Activated CD4-positive, CD25-positive, alpha-beta regulatory T cell treated with anti-CD3 and anti-CD28 coated beads, Interleukin-2, amount 50 U/mL, for 72 hours (primary cell): ENCODE measurements around the gene SFR1.

Experiments used
- DNase-seq: peaks from one replicate; pipeline ENCODE4 v3.0.0; 2021

The SFR1 gene

GRCh38 chr10:104121485-104122224, at the start of gene SFR1:
Gene SFR1 (plus strand): TSS chr10:104122171. CDS start chr10:104122184, 13 bp downstream.
- peak; percentile 99 for DNase-seq

- DNase-seq, result no peak
Measured at GRCh38 chr10:104072786-104073185, 49.2 kb upstream of the SFR1 start.

GRCh38 chr10:104074505-104074904, 47.5 kb upstream of the SFR1 start:
- no peak for DNase-seq

GRCh38 chr10:104076743-104077160, 45.2 kb upstream of the SFR1 start:
- DNase-seq, result no peak

- DNase-seq, result no peak
Measured at GRCh38 chr10:104077247-104077646, 44.7 kb upstream of the SFR1 start.

- no peak for DNase-seq
Measured at GRCh38 chr10:104077663-104078151, 44.3 kb upstream of the SFR1 start.

GRCh38 chr10:104080762-104081161, 41.2 kb upstream of the SFR1 start:
- DNase-seq, result no peak

- no peak for DNase-seq
Measured at GRCh38 chr10:104081998-104082397, 40.0 kb upstream of the SFR1 start.

GRCh38 chr10:104084482-104085142, 37.4 kb upstream of the SFR1 start:
- no peak for DNase-seq

- no peak for DNase-seq
Measured at GRCh38 chr10:104085801-104086400, 36.1 kb upstream of the SFR1 start, which contains the start of gene COL17A1. Gene COL17A1 (minus strand): TSS chr10:104085880. CDS start chr10:104080673, 5,207 bp downstream.

- no peak for DNase-seq
Measured at GRCh38 chr10:104088239-104088638, 33.7 kb upstream of the SFR1 start.

GRCh38 chr10:104089621-104090020, 32.4 kb upstream of the SFR1 start:
- DNase-seq, result no peak

- no peak for DNase-seq
Measured at GRCh38 chr10:104090611-104091010, 31.4 kb upstream of the SFR1 start.

GRCh38 chr10:104092749-104093148, 29.2 kb upstream of the SFR1 start:
- no peak for DNase-seq

- no peak for DNase-seq
Measured at GRCh38 chr10:104096692-104097091, 25.3 kb upstream of the SFR1 start.

- no peak for DNase-seq
Measured at GRCh38 chr10:104098358-104098925, 23.5 kb upstream of the SFR1 start.

GRCh38 chr10:104099269-104099668, 22.7 kb upstream of the SFR1 start:
- no peak for DNase-seq

GRCh38 chr10:104099941-104100340, 22.0 kb upstream of the SFR1 start:
- no peak for DNase-seq

GRCh38 chr10:104100795-104101194, 21.2 kb upstream of the SFR1 start:
- no peak for DNase-seq

- no peak for DNase-seq
Measured at GRCh38 chr10:104101902-104102301, 20.1 kb upstream of the SFR1 start.

GRCh38 chr10:104103956-104104355, 18.0 kb upstream of the SFR1 start:
- no peak for DNase-seq

- DNase-seq, result no peak
Measured at GRCh38 chr10:104104418-104104817, 17.6 kb upstream of the SFR1 start.

GRCh38 chr10:104104926-104105325, 17.0 kb upstream of the SFR1 start:
- no peak for DNase-seq
